NK-92 (cell line): Measurements from ENCODE around the gene ANXA6.

ENCODE experiments used
- DNase-seq: peaks from one replicate; lab custom pipeline; 2025; ENCODE audit not compliant: unreplicated experiment; lab: John Stamatoyannopoulos, UW

Gene ANXA6

DNA sequence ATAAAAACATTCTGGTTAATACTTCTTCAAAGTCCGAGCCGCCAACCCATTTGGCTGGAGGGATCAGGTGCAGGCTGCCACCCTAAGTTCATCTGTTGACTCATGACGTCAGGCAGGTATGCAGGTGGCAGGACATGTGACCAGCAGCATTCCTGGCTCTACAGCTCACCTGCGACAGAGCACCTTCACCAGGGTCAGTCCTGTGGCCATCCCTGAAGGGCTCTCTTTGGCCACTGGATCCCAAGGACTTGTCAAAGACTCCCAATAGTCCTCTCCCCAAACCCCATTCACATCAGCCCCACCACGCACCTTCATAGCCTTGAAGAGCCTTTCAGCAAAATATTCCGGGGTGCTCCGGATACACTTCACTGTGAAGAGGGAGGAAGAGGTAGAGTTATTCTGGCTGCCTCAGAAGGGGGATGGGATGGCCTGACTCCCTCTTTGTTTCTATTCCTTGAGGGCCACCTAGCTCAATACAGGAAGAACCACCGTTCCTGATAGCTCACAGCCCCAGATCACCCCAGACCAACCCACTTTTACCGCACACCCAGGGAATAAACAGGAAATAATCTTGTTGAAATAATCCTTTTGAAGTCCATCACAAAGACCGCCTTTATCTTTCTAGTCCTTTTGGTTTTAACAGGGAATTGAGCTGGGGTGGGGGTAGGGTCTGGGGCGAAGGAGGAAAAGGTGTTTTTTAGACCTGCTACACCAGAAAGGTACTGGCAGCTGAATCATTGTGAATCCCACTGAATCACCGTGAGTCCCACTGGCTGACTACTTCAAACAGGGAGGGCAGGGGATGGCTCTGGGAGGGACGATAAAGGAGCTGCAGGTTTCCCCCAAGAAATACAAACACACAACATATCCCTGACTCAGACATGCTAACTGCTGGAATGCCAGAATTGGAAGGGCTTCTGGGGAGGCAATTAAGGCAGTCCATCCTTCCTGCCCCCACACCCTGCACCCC lies 26.4 kb downstream of the ANXA6 start:
- no peak for DNase-seq

DNA sequence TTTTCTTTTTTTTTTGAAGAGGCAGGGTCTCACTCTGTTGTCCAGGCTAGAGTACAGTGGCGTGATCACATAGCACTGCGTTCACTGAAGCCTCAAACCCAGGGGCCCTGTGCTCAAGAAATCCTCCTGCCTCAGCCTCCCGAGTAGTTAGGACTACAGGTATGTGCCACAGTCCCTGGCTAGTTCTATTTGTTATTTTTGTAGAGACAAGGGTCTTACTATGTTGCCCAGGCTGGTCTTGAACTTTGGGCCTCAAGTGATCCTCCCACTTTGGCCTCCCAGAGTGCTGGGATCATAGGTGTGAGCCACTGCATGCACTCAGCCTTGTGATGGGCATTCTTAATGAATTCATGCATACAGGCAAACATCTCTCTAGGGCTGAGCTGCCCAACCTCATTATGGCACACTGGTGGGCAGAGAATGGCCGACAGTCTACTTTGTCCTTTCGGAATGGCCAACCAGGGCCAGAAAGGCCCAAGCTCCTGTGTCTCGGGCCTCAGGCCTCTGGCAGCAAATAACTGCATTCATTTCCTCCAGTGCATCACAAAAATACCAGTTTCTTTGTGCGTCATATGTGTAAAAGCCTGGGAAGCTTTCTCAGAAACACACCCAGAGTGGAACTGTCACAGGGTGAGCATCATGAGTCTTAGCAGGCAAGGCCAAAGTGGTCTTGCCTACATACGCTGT lies 27.2 kb downstream of the ANXA6 start:
- DNase-seq: no peak

DNA sequence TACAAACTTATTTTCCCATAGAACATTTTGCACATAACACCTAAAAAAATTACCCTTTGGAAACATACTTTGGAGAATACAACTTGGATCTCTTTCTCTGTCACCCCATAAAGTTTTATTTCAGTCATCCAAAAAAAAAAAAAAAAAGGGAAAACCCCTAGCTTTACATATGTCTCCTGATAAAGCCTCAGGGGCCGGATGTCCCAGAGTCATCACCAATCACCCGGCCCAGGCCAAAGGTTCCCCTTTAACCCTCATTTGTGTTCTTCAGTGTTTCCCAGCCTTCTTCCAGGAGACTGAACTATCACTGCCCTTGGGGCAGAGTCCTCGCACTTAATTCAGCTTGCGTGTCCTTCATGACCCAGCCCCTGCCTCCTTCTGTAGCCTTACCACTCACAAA lies 28.8 kb downstream of the ANXA6 start:
- DNase-seq: no peak

DNA sequence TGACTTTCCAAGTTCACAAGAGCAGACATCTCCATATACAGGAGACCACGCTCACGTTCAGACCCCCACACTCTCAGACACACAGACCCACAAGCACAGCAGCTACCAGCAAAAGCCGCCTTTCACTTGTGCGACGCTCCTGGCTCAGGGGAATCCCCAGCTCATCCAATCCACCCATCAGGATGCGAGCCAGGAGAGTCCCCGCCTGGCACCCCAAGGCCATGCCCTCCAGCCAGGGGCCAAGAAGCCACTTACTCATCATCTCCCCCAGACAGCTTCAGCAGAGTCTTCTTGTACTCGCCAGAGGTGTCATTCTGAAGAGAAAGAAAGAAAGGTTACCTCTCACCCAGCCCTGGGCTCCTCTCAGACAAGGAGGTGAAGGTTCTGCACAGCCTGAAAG lies 29.7 kb downstream of the ANXA6 start:
- DNase-seq: no peak

DNA sequence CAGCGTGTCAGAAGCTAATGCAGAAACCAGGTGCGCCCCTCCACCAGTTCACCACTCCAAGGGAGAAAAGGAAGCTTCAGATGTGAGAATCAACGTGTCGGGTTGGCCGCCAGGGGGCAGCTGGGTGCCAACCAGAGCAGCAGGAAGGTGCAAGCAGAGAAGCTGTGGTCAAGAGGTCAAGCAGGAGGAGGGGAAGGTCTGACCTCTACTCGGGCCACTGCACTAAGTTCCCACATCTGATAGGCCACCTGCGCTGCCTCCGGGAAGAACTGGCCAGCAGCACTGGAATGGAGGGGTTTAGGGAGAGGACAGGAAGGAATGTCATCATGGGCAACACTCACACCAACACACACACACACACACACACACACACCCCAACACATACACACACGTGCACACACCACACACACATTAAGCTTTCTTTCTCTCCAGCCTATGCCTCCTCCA lies 31.4 kb downstream of the ANXA6 start:
- no peak for DNase-seq

DNA sequence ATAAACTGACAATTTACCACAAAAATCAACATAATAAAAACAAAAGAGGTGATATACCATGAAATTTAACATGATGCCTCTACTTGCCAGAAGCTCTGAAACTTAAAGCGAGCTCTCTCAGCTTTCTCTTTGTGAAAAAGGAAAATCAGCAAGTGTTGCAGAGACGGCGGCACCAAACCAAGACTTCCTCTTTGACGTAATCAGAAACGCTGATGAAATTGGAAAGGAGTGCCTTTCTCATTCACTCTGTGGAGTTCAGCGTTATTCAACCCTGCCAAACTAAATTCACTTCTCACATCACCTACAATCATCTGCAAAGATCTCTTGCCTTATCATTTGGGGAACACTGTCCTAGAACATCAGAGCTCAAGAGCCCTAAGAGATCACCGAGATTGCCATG lies 32.2 kb downstream of the ANXA6 start:
- no peak for DNase-seq

DNA sequence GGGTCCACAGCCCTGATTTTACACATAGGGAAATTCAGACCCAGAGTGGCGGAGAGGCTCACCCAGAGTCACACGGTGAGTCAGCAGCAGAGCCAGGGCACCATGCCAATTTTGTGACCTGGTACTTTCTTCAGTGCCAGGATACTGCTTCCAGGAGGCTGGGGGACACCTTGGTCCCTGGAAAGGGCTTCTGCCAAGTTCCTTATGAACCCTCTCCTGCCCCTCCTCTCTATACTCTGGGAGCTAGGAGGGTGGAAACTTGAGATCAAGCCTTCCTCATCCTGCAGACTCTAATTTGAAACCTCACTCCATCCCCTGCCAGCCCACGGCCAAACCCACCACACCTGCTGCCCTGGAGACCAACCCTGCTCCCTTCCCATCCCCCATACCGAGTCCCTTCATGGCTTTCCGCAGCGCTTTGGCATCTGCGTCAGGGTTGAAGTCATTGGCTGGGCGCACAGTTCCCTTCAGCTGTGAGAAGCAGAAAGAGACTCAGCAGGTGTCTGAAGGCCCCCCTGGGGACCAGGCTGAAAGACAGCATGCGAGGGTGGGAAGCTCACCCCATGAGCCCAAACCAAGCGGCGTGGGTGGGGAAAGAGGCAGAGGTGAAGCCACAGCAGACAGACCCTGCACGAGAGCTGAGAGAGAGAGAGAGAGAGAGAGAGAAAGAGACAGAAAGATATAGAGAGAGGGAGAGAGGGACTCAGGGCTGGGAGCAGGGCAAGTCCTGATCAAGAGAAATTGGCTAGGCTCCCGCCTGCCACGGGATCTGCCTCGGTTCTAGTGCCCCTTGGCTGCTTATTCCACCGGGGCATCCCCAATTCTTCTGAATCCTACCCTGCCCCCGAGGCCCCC lies 33.5 kb downstream of the ANXA6 start:
- DNase-seq: no peak

DNA sequence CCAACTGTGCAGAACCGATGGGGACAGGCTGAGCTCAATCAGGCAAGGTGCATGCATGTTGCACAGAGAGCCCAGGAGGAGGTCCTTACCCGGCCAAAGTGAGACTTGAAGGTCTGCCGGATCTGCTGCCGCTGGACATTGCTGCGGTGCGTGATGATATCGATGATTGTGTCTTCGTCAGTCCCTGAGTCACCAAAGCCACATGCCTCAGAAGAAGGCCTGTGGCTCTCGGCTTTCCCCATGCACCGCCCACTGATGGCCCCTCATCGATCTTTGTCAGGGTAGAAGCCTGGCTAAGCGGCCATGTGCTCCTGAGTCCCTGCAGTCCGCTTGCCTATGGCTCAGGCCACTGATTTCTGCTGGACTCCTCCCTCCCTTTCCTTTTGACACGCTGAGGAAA lies 34.8 kb downstream of the ANXA6 start:
- DNase-seq: no peak

DNA sequence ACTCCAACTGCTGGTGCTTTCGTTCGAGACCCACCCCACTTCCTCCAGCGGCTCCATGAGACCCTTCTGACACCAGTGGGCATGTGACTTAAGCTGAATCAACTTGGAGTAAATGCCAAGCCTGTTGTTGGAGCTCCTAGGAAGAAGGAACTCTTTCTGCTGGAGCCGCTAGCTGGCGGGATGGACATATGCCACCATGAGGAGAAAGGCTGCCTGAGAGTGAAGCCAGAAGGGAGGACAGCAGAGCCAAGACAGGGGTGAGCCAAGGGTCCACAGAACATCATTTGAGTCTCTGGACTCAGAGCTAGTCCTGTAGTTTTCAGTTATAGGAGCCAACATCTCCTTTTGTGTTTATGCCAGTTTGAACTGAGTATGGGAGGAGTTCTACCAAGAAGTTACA lies 35.9 kb downstream of the ANXA6 start:
- no peak for DNase-seq

DNA sequence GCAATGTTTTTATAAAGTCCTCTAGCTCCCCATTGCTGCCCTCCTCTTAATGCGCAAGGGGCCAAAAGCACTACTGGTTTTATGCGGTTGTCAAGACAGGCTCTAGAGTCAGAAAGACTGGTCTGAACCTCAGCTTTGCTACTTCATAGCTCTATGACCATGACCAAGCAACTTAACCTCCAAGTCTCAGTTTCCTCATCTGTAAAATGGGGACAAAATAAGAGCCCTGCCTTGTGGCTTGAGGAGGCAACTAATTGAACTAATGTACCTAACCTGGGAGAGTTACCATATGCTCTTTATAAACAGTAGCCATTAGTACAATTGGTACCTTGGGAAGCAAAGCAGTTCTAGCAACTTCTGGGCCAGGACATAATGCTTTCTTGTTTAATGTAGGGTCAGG lies 36.5 kb downstream of the ANXA6 start:
- DNase-seq: no peak

DNA sequence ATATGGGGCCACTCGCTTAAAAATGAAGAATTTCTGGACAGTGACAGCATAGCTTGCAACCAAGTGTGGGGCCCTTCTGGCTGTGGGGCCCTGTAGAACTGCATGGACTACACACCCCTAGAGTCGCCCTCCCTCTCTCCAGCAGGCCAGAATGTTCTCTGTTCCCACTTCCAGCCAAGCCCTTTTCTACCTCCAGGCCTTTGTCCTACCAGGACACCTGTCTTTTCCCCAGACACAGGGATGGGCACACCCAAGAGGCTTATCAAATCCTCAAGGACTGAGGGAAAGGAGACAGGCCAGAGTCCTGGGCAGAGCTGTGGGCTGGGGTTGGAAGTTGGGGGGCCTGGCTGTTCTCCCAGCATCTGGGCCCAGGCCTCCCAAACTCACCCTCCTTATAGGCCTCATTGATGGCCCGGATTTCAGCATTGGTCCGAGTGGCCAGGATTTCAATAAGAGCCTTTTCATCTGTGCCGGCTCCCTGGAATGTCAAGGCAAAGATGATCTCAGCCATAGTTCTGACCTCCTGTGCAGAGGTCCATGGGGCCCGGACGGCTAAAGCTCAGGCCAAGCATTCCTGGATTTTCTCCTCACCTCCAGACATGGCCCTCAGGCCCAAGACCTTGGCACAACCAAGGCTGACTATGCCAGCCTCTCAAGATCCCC lies 38.5 kb downstream of the ANXA6 start:
- no peak for DNase-seq

DNA sequence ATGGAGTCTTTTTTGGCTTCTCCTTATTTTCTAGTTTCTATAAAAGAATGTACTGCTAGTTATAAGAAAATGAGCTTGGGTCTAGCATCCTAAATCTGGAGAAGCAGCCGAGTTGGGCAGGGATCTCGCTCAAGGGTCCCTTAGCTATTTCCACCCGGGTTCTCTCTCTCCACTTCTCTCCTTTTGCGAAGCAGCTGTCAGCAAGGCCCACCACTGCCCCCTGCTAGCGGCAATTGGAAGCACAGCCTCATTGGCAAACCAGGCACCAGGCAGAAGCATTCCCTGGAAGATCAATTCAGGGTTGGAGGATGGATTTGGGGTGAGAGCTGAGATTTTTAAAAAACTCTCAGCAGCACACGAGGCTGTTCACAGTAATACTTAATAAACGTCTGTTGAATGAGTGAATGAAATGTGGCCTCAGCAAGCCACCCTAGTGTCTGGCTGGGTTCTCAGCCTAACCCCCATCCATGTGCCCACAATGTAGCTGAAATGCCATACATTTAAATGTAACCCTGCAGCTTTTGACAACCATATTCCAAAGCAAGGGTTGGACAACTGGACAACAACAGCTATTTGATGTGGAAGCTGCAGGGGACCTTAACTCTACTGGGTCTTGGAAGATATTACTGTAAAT lies 42.2 kb downstream of the ANXA6 start:
- DNase-seq: no peak

DNA sequence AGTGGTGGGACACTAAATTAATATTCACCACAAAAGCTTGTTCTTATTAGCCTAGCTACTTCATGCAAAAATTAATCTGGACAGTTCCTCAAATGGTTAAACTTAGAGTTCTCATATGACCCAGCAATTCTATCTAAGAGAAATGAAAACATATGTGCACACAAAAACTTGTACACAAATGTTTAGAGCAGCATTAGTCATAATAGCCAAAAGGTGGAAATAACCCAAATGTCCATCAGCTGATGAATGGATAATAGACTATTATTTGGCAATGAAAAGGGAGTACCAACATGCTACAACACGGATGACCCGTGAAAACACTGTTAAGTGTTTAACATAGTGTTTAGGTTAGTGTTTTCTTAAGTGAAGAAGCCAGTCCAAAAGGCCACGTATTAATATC lies 43.9 kb downstream of the ANXA6 start:
- no peak for DNase-seq

DNA sequence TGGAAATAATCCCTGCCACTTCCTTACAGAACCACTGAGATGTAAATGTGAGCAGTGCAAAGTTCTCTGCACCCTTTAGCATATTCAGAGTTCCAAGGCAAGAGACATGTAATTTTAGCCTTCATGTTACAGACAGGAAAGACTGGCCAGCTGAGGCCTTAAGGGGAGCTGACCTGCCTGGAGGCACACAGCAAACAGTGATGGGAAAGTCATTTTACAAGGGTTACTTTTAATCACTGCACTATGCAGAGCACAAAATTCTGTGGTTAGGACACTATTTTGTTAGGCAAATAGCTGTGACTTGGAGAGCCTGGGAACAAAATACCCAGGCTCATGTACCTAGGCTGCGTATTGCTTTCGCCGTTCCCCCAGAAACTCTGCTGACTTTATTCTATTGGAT lies 46.6 kb downstream of the ANXA6 start:
- no peak for DNase-seq

DNA sequence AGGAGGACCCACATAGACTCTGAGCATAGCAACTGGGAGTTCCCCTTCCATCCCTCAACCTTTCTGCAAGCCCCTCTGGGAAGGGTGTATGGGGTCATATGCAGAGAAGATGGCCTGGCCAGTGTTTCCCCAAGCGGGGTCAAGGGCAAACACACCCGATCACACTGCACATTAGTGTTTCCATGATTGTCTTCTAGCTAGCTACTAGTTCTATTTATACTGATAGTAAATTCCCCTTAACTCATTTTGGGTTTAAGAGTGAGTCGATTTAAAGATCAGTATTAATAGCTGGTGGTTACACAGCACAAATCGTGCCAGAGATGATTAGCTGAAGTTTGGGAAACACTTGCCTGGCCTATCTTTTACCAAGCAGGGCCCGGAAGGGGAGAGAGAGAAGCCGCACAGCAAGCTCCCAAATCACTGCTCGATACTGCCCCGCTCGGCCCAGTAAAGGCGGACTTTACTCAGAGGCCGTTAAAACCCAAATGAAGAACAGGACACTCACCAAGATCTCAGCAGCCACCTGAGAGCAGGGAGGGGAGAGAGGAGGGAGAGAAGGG lies 47.4 kb downstream of the ANXA6 start:
- DNase-seq: no peak

DNA sequence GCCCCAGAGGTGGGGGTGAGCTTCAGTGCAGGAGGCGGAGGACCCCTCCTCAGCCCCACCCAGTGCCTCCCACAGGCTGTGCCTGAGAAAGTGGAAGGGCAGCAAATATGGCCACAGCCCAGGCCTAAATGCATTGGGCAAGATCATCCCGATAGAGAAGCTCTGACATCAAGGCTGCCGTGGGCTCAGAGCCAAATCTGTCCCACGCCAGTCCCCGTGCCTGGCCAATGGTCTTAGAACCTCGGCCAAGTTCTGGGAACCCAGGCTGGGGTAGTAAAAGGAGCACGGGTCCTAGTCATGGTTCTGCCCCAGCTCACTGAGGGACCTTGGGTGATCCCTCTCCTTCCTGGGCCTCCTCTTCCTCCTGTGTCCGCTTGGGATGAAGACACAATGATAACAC lies 49.0 kb downstream of the ANXA6 start:
- no peak for DNase-seq

DNA sequence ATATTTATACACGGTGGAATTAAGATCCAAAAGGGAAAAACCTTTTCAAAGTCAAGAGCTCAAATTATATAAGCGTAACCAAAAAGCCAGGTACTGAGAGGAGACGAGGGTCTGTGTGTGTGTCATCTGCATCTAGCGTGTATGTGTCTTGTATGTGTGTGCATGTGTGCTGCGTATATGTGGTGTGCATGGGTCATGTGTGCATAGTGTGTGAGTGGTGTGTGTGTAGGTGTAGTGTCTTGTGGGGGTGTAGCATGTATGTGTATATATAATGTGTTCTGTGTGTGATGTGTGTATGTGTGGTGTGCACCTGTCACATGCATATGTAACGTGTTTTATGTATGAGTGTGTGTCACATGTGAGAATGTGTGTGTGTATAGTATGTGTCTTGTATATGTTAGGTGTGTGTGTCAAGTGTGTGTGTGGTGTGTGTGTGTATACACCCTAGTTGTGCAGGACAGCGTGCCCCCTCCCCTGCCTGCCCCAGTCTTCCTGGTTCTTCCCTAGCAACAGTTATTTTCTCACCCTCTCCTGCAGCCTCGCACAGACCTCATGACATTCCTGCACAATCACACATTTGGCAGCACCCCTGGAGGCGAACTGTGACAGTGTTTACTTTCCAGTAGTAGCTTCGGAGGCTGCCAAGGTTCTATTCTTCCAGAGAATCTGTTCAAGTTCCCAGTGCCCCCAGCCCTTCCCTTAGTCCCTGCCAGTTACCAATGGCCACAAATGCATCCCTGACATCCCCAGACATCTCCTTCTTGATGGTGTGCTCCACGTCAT lies 49.6 kb downstream of the ANXA6 start:
- no peak for DNase-seq

DNA sequence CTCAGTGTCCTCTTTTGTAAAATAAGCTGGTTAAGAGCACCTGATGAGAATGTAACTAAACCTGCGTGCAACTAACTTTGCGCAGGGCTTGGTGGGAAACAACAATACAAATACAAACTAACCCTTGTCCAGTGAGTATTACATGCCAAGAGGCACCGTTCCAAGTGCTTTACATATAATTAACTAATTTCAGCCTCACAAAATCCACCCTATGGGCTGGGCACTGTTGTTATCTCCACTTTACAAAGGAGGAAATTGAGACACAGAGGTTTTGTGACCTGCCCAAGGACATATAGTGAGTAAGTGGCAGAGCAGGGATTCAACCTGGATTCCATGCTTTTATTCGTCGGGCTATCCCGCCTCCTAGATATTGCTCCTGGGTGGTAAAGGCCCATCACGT lies 50.5 kb downstream of the ANXA6 start:
- no peak for DNase-seq

DNA sequence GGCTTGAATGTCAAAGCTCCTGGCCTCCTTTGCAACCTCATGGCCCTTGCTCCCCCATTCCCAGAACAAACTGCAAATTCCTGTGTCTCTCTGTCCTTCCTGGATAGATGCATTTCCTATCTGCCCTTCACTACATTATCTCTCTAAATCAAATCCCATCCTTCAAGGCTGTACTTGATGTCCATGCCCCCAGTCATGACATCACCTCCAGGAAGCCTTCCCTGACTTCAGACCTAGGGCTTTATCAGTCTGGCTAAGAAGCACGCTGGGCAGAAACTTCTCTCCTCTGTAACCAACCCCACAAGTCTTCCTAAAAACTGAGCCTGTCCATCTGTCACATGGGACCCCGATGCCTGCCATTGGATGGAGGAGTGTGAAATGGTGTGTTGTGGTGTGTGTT lies 51.1 kb downstream of the ANXA6 start:
- no peak for DNase-seq
